ENCODE measurements around the gene HSBP1L1. TPM values are rescaled to one million over a fixed set of nuclear protein-coding genes. Genes with fewer than 3 reads are reported as not detected.

HSBP1L1 gene
- polyA plus RNA-seq, 3 donors, result 15.2 to 27.4 (median 19.0) TPM

- H3K27ac ChIP-seq (ENCODE audit: low read depth, low read length), result no peak overlapping the region
- 71 to 97% (median 93%) methylated on average over 23 to 25 of the region's 25 CpGs for WGBS, 3 donors
These were observed 36.6 kb upstream of the HSBP1L1 start for GRCh38 chr18:79927607-79928562.

GRCh38 chr18:79928563-79928960 lies 35.9 kb upstream of the HSBP1L1 start:
- no peak overlapping the region for H3K27ac ChIP-seq (ENCODE audit: low read depth, low read length)
- 95 to 98% (median 98%) methylated on average over 7 to 9 of the region's 9 CpGs for WGBS, 3 donors

GRCh38 chr18:79930020-79930642 lies 34.3 kb upstream of the HSBP1L1 start:
- WGBS, 3 donors, result 96 to 98% (median 97%) methylated on average over 2 of the region's 2 CpGs
- no peak overlapping the region for H3K27ac ChIP-seq (ENCODE audit: low read depth, low read length)

- no peak overlapping the region for H3K27ac ChIP-seq (ENCODE audit: low read depth, low read length)
- 96 to 98% (median 96%) methylated on average over 2 of the region's 2 CpGs for WGBS, 3 donors
These were observed 33.0 kb upstream of the HSBP1L1 start for GRCh38 chr18:79931475-79931874.

GRCh38 chr18:79932907-79933306 lies 31.5 kb upstream of the HSBP1L1 start:
- no peak overlapping the region for H3K27ac ChIP-seq (ENCODE audit: low read depth, low read length)
- WGBS, 3 donors, result 93 to 96% (median 95%) methylated on average over 3 of the region's 3 CpGs

- no peak overlapping the region for H3K27ac ChIP-seq (ENCODE audit: low read depth, low read length)
- 36 to 86% (median 82%) methylated on average over 10 of the region's 10 CpGs for WGBS, 3 donors
These were observed 30.7 kb upstream of the HSBP1L1 start for GRCh38 chr18:79933765-79934164.

GRCh38 chr18:79934311-79935097 lies 29.9 kb upstream of the HSBP1L1 start:
- 37 to 73% (median 72%) methylated on average over 8 of the region's 8 CpGs for WGBS, 3 donors
- no peak overlapping the region for H3K27ac ChIP-seq (ENCODE audit: low read depth, low read length)

GRCh38 chr18:79935098-79935480 lies 29.4 kb upstream of the HSBP1L1 start:
- 68 to 90% (median 77%) methylated on average over 5 of the region's 5 CpGs for WGBS, 3 donors

GRCh38 chr18:79935499-79935898 lies 28.9 kb upstream of the HSBP1L1 start:
- WGBS, 3 donors, result 95 to 98% (median 96%) methylated on average over 3 of the region's 3 CpGs
- H3K27ac ChIP-seq (ENCODE audit: low read depth, low read length), result no peak overlapping the region

More at GRCh38 chr18:79935098-79935480, 29.4 kb upstream of the HSBP1L1 start:
- no peak overlapping the region for H3K27ac ChIP-seq (ENCODE audit: low read depth, low read length)

GRCh38 chr18:79935925-79936324 lies 28.5 kb upstream of the HSBP1L1 start:
- no peak overlapping the region for H3K27ac ChIP-seq (ENCODE audit: low read depth, low read length)
- 95 to 96% (median 95%) methylated on average over 6 of the region's 6 CpGs for WGBS, 3 donors

- 90 to 96% (median 95%) methylated on average over 12 of the region's 12 CpGs for WGBS, 3 donors
- no peak overlapping the region for H3K27ac ChIP-seq (ENCODE audit: low read depth, low read length)
These were observed 27.8 kb upstream of the HSBP1L1 start for GRCh38 chr18:79936641-79937040.

- no peak overlapping the region for H3K27ac ChIP-seq (ENCODE audit: low read depth, low read length)
- 94 to 97% (median 97%) methylated on average over 25 of the region's 25 CpGs for WGBS, 3 donors
These were observed 27.2 kb upstream of the HSBP1L1 start for GRCh38 chr18:79937103-79937860.

GRCh38 chr18:79938196-79938595 lies 26.2 kb upstream of the HSBP1L1 start:
- 88 to 95% (median 94%) methylated on average over 9 of the region's 9 CpGs for WGBS, 3 donors
- no peak overlapping the region for H3K27ac ChIP-seq (ENCODE audit: low read depth, low read length)

- H3K27ac ChIP-seq (ENCODE audit: low read depth, low read length), result no peak overlapping the region
- WGBS, 3 donors, result 65 to 77% (median 72%) methylated on average over 5 of the region's 5 CpGs
These were observed 25.3 kb upstream of the HSBP1L1 start for GRCh38 chr18:79939096-79939495.

GRCh38 chr18:79940126-79940813 lies 24.2 kb upstream of the HSBP1L1 start:
- WGBS, 3 donors, result 91 to 97% (median 97%) methylated on average over 18 of the region's 18 CpGs
- H3K27ac ChIP-seq (ENCODE audit: low read depth, low read length), result no peak overlapping the region

- no peak overlapping the region for H3K27ac ChIP-seq (ENCODE audit: low read depth, low read length)
- 82 to 89% (median 84%) methylated on average over 17 of the region's 17 CpGs for WGBS, 3 donors
These were observed 23.5 kb upstream of the HSBP1L1 start for GRCh38 chr18:79940814-79941472.

GRCh38 chr18:79941473-79942119 lies 22.8 kb upstream of the HSBP1L1 start:
- H3K27ac ChIP-seq (ENCODE audit: low read depth, low read length), result no peak overlapping the region
- 62 to 90% (median 88%) methylated on average over 16 of the region's 16 CpGs for WGBS, 3 donors
